GM10847 (cell line): ENCODE results near the gene HOXB3.

ENCODE experiments used
- POLR2A ChIP-seq: IDR thresholded peaks from 2 replicates; pipeline ENCODE4 v1.6.1; 2011; ENCODE audit not compliant: insufficient read length; ENCODE audit errors: extremely low read depth

Gene HOXB3

GRCh38 chr17:48575673-48576478 lies 14.2 kb downstream of the HOXB3 start:
- no peak for TF ChIP-seq POLR2A

GRCh38 chr17:48575066-48575582 lies 14.9 kb downstream of the HOXB3 start:
- TF ChIP-seq POLR2A, result no peak

GRCh38 chr17:48574505-48575065 lies 15.5 kb downstream of the HOXB3 start:
- TF ChIP-seq POLR2A, result no peak

- no peak for TF ChIP-seq POLR2A
Measured at GRCh38 chr17:48571826-48572417, 18.1 kb downstream of the HOXB3 start.

- no peak for TF ChIP-seq POLR2A
Measured at GRCh38 chr17:48571024-48571818, 18.8 kb downstream of the HOXB3 start.

- TF ChIP-seq POLR2A, result no peak
Measured at GRCh38 chr17:48570325-48571023, 19.6 kb downstream of the HOXB3 start.

- no peak for TF ChIP-seq POLR2A
Measured at GRCh38 chr17:48569674-48570324, 20.2 kb downstream of the HOXB3 start.

GRCh38 chr17:48569240-48569582 lies 20.8 kb downstream of the HOXB3 start:
- no peak for TF ChIP-seq POLR2A

- TF ChIP-seq POLR2A, result no peak
Measured at GRCh38 chr17:48568499-48569239, 21.4 kb downstream of the HOXB3 start.

- no peak for TF ChIP-seq POLR2A
Measured at GRCh38 chr17:48567646-48568354, 22.2 kb downstream of the HOXB3 start.

- TF ChIP-seq POLR2A, result no peak
Measured at GRCh38 chr17:48567209-48567608, 22.8 kb downstream of the HOXB3 start.

GRCh38 chr17:48566717-48567116 lies 23.3 kb downstream of the HOXB3 start:
- no peak for TF ChIP-seq POLR2A
